MV-4-11 (cell line): ENCODE data around the gene UBE2Z.
"Not testable (repeated sequence)": the region's sequence is repeated elsewhere in the genome, so short reads cannot be mapped to it uniquely, and the experiment has no call there.

ENCODE experiments used
- DNase-seq: peaks from one replicate; lab custom pipeline; 2025; lab: John Stamatoyannopoulos, UW

The UBE2Z gene

GRCh38 chr17:48908047-48908843, at the start of gene UBE2Z:
TSS of gene UBE2Z (plus strand) at chr17:48908407. CDS start at chr17:48908504, 97 bp downstream.
- DNase-seq = peak; percentile 93

- no peak for DNase-seq
These were observed 48.2 kb upstream of the UBE2Z start for GRCh38 chr17:48860034-48860433.

- DNase-seq = no peak
These were observed 47.8 kb upstream of the UBE2Z start for GRCh38 chr17:48860456-48860855.

- DNase-seq = no peak
These were observed 39.2 kb upstream of the UBE2Z start for GRCh38 chr17:48868916-48869500.

- no peak for DNase-seq
These were observed 38.3 kb upstream of the UBE2Z start for GRCh38 chr17:48869821-48870318.

- DNase-seq = no peak
These were observed 37.1 kb upstream of the UBE2Z start for GRCh38 chr17:48871035-48871550.

- DNase-seq = no peak
These were observed 36.5 kb upstream of the UBE2Z start for GRCh38 chr17:48871551-48872351.

GRCh38 chr17:48872409-48872808, 35.8 kb upstream of the UBE2Z start:
- not testable (repeated sequence) for DNase-seq

GRCh38 chr17:48873209-48873608, 35.0 kb upstream of the UBE2Z start:
- DNase-seq = no peak

- no peak for DNase-seq
These were observed 34.3 kb upstream of the UBE2Z start for GRCh38 chr17:48873696-48874443.

GRCh38 chr17:48878920-48879898, 29.0 kb upstream of the UBE2Z start:
- peak; percentile 63 for DNase-seq

GRCh38 chr17:48882272-48882671, 25.9 kb upstream of the UBE2Z start:
- no peak for DNase-seq

GRCh38 chr17:48883171-48883570, 25.0 kb upstream of the UBE2Z start:
- DNase-seq = peak; percentile 9

- no peak for DNase-seq
These were observed 18.1 kb upstream of the UBE2Z start for GRCh38 chr17:48890086-48890485.

- no peak for DNase-seq
These were observed 15.1 kb upstream of the UBE2Z start for GRCh38 chr17:48892940-48893645.

GRCh38 chr17:48893646-48894508, 14.3 kb upstream of the UBE2Z start:
- no peak for DNase-seq

- DNase-seq = no peak
These were observed 13.3 kb upstream of the UBE2Z start for GRCh38 chr17:48894886-48895285.

GRCh38 chr17:48901241-48901640, 7.0 kb upstream of the UBE2Z start:
- DNase-seq = no peak

GRCh38 chr17:48903401-48903800, 4.8 kb upstream of the UBE2Z start:
- DNase-seq = no peak
